Thyroid gland (tissue), 4 donors: ENCODE results near the gene CPNE4.

Source experiments
- POLR2A ChIP-seq, 2 donors: fragments of 450-650 bp; IDR thresholded peaks; one replicate each; pipeline ENCODE4 v1.6.1; 2017; ENCODE audit warnings: antibody characterized with exemption in 2 of 2, mild to moderate bottlenecking in 2 of 2, moderate library complexity in 1 of 2
- TF ChIP-seq, protein P1 (sequence below), 6 experiments: fragments of 200-600 bp in 3 of 6; fragments of 450-650 bp in 3 of 6; sonication (generic) in 3 of 6; IDR thresholded peaks; one replicate each; pipeline ENCODE4 v1.5.1; 2016 to 2019; ENCODE audit warnings: antibody characterized with exemption in 6 of 6, mild to moderate bottlenecking in 2 of 6, inconsistent platforms in 1 of 6, moderate library complexity in 1 of 6

DNA sequence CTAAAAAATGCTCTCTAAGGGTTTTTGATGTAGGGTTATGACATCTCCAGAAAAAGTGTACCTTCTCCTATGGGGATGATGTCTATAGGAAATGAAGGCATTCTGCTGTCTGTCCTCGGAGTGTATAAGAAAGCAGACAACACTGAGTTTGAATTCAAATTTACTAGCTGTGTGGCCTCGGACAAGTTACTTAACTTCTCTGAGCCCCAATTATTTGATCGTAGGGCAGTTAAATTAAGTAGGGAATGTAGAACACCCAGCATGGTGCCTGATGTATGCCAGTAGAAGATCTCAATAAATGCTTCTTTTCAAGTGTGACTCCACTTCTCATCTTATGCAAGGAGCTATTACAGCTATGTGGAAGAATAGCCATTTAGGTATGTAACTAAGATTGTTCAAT, 184.6 kb downstream of the CPNE4 start:
- TF ChIP-seq, protein P1, sequence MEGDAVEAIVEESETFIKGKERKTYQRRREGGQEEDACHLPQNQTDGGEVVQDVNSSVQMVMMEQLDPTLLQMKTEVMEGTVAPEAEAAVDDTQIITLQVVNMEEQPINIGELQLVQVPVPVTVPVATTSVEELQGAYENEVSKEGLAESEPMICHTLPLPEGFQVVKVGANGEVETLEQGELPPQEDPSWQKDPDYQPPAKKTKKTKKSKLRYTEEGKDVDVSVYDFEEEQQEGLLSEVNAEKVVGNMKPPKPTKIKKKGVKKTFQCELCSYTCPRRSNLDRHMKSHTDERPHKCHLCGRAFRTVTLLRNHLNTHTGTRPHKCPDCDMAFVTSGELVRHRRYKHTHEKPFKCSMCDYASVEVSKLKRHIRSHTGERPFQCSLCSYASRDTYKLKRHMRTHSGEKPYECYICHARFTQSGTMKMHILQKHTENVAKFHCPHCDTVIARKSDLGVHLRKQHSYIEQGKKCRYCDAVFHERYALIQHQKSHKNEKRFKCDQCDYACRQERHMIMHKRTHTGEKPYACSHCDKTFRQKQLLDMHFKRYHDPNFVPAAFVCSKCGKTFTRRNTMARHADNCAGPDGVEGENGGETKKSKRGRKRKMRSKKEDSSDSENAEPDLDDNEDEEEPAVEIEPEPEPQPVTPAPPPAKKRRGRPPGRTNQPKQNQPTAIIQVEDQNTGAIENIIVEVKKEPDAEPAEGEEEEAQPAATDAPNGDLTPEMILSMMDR (IDR thresholded peaks at IDR 0.05) = no peak
- no peak for TF ChIP-seq POLR2A (IDR thresholded peaks at IDR 0.05)
